Activated naive CD8-positive, alpha-beta T cell treated with anti-CD3 and anti-CD28 coated beads, Interleukin-2, amount 50 U/mL, for 24 hours (primary cell): ENCODE measurements around the gene KIDINS220.

Source experiments
- ATAC-seq: fragments of 150-1000 bp; cut with Tn5 transposase; one replicate; pipeline ENCODE4 v1.10.0; 2021
- DNase-seq: peaks from one replicate; pipeline ENCODE4 v3.0.0; 2021
- H3K27ac Mint-ChIP-seq: one replicate; pipeline ENCODE4 v1.8.0; 2021; ENCODE audit warnings: mild to moderate bottlenecking, mixed read lengths
- H3K27me3 Mint-ChIP-seq: one replicate; pipeline ENCODE4 v1.8.0; 2021; ENCODE audit warnings: mixed read lengths
- H3K36me3 Mint-ChIP-seq: one replicate; pipeline ENCODE4 v1.8.0; 2021; ENCODE audit warnings: low read depth, mixed read lengths
- H3K4me1 Mint-ChIP-seq: one replicate; pipeline ENCODE4 v1.8.0; 2021; ENCODE audit warnings: mixed read lengths
- H3K4me3 Mint-ChIP-seq: one replicate; pipeline ENCODE4 v1.8.0; 2021; ENCODE audit warnings: mild to moderate bottlenecking, moderate library complexity, mixed read lengths
- H3K9me3 Mint-ChIP-seq: one replicate; pipeline ENCODE4 v1.8.0; 2021; ENCODE audit warnings: mixed read lengths

Gene KIDINS220

GRCh38 chr2:8836971-8837794 is at the start of gene KIDINS220:
Gene KIDINS220 (minus strand): TSS chr2:8837613. CDS start chr2:8827093, 10,520 bp downstream.
- peak; percentile 93 for ATAC-seq
- H3K9me3 Mint-ChIP-seq: no peaks in the 10 kb centered on the region
- no peaks in the 10 kb centered on the region for H3K36me3 Mint-ChIP-seq

GRCh38 chr2:8886876-8887275 is 49.5 kb upstream of the KIDINS220 start:
- H3K27me3 Mint-ChIP-seq: no peaks in the 10 kb centered on the region
- no peak for ATAC-seq
- no peak for DNase-seq
- no peaks in the 10 kb centered on the region for H3K36me3 Mint-ChIP-seq
- H3K27ac Mint-ChIP-seq: no peak overlapping the region
- no peaks in the 10 kb centered on the region for H3K4me1 Mint-ChIP-seq
- H3K4me3 Mint-ChIP-seq: no peak overlapping the region
- H3K9me3 Mint-ChIP-seq: no peaks in the 10 kb centered on the region

More at GRCh38 chr2:8836971-8837794, at the start of gene KIDINS220:
- Mint-ChIP-seq H3K27ac (peak within 1 kb of the TSS; percentile 94), H3K27me3 (no peaks in the 10 kb centered on the region), H3K4me3 (peak within 1 kb of the TSS; percentile 98), H3K4me1 (peaks cover 37% of the 10 kb centered on the region)
- DNase-seq: peak; percentile 81

- no peaks in the 10 kb centered on the region for H3K4me1 Mint-ChIP-seq
- no peaks in the 10 kb centered on the region for H3K27me3 Mint-ChIP-seq
- H3K36me3 Mint-ChIP-seq: no peaks in the 10 kb centered on the region
- ATAC-seq (no peak), DNase-seq (no peak)
- H3K27ac Mint-ChIP-seq: no peak overlapping the region
- H3K9me3 Mint-ChIP-seq: no peaks in the 10 kb centered on the region
- no peak overlapping the region for H3K4me3 Mint-ChIP-seq
Observed at GRCh38 chr2:8886202-8886518, 48.7 kb upstream of the KIDINS220 start.

- Mint-ChIP-seq H3K27me3 (no peaks in the 10 kb centered on the region), H3K27ac (no peak overlapping the region), H3K9me3 (no peaks in the 10 kb centered on the region), H3K36me3 (no peaks in the 10 kb centered on the region), H3K4me3 (no peak overlapping the region), H3K4me1 (no peaks in the 10 kb centered on the region)
- no peak for ATAC-seq
- no peak for DNase-seq
Observed at GRCh38 chr2:8885449-8886201, 48.2 kb upstream of the KIDINS220 start.

- no peaks in the 10 kb centered on the region for H3K4me1 Mint-ChIP-seq
- no peak overlapping the region for H3K4me3 Mint-ChIP-seq
- no peak for ATAC-seq
Observed at GRCh38 chr2:8884812-8885211, 47.4 kb upstream of the KIDINS220 start.

GRCh38 chr2:8882094-8882493 is 44.7 kb upstream of the KIDINS220 start:
- no peaks in the 10 kb centered on the region for H3K27me3 Mint-ChIP-seq
- no peak overlapping the region for H3K27ac Mint-ChIP-seq
- H3K9me3 Mint-ChIP-seq: no peaks in the 10 kb centered on the region
- no peak overlapping the region for H3K4me3 Mint-ChIP-seq
- no peaks in the 10 kb centered on the region for H3K36me3 Mint-ChIP-seq
- no peaks in the 10 kb centered on the region for H3K4me1 Mint-ChIP-seq
- ATAC-seq: no peak
- DNase-seq: no peak

More at GRCh38 chr2:8884812-8885211, 47.4 kb upstream of the KIDINS220 start:
- no peaks in the 10 kb centered on the region for H3K36me3 Mint-ChIP-seq
- no peak for DNase-seq
- no peaks in the 10 kb centered on the region for H3K9me3 Mint-ChIP-seq
- H3K27ac Mint-ChIP-seq: no peak overlapping the region
- no peaks in the 10 kb centered on the region for H3K27me3 Mint-ChIP-seq

GRCh38 chr2:8877894-8878293 is 40.5 kb upstream of the KIDINS220 start:
- DNase-seq (no peak), ATAC-seq (no peak)
- H3K9me3 Mint-ChIP-seq: no peaks in the 10 kb centered on the region
- H3K4me3 Mint-ChIP-seq: no peak overlapping the region
- no peaks in the 10 kb centered on the region for H3K4me1 Mint-ChIP-seq
- no peak overlapping the region for H3K27ac Mint-ChIP-seq
- H3K27me3 Mint-ChIP-seq: no peaks in the 10 kb centered on the region
- no peaks in the 10 kb centered on the region for H3K36me3 Mint-ChIP-seq

GRCh38 chr2:8877332-8877731 is 39.9 kb upstream of the KIDINS220 start:
- ATAC-seq (no peak), DNase-seq (no peak)
- Mint-ChIP-seq H3K4me3 (no peak overlapping the region), H3K27ac (no peak overlapping the region), H3K36me3 (no peaks in the 10 kb centered on the region), H3K4me1 (no peaks in the 10 kb centered on the region), H3K27me3 (no peaks in the 10 kb centered on the region), H3K9me3 (no peaks in the 10 kb centered on the region)

- Mint-ChIP-seq H3K4me3 (no peak overlapping the region), H3K4me1 (no peaks in the 10 kb centered on the region), H3K9me3 (no peaks in the 10 kb centered on the region), H3K36me3 (no peaks in the 10 kb centered on the region), H3K27ac (no peak overlapping the region), H3K27me3 (no peaks in the 10 kb centered on the region)
- no peak for ATAC-seq
- no peak for DNase-seq
Observed at GRCh38 chr2:8876628-8877027, 39.2 kb upstream of the KIDINS220 start.

- Mint-ChIP-seq H3K4me1 (no peaks in the 10 kb centered on the region), H3K36me3 (no peaks in the 10 kb centered on the region), H3K27me3 (no peaks in the 10 kb centered on the region), H3K4me3 (no peak overlapping the region), H3K9me3 (no peaks in the 10 kb centered on the region), H3K27ac (no peak overlapping the region)
- no peak for ATAC-seq
- DNase-seq: no peak
Observed at GRCh38 chr2:8872821-8873432, 35.5 kb upstream of the KIDINS220 start.

GRCh38 chr2:8870441-8870840 is 33.0 kb upstream of the KIDINS220 start:
- ATAC-seq: no peak
- H3K9me3 Mint-ChIP-seq: no peaks in the 10 kb centered on the region
- no peaks in the 10 kb centered on the region for H3K27me3 Mint-ChIP-seq
- H3K4me3 Mint-ChIP-seq: no peak overlapping the region
- DNase-seq: no peak
- H3K27ac Mint-ChIP-seq: no peak overlapping the region
- H3K4me1 Mint-ChIP-seq: no peaks in the 10 kb centered on the region
- H3K36me3 Mint-ChIP-seq: no peaks in the 10 kb centered on the region

GRCh38 chr2:8867363-8867762 is 29.9 kb upstream of the KIDINS220 start:
- H3K36me3 Mint-ChIP-seq: no peaks in the 10 kb centered on the region
- ATAC-seq (no peak), DNase-seq (no peak)
- H3K9me3 Mint-ChIP-seq: no peaks in the 10 kb centered on the region
- no peak overlapping the region for H3K27ac Mint-ChIP-seq
- H3K27me3 Mint-ChIP-seq: no peaks in the 10 kb centered on the region
- H3K4me1 Mint-ChIP-seq: no peaks in the 10 kb centered on the region
- no peak overlapping the region for H3K4me3 Mint-ChIP-seq

GRCh38 chr2:8863331-8863953 is 26.0 kb upstream of the KIDINS220 start:
- no peaks in the 10 kb centered on the region for H3K9me3 Mint-ChIP-seq
- no peak overlapping the region for H3K27ac Mint-ChIP-seq
- H3K36me3 Mint-ChIP-seq: no peaks in the 10 kb centered on the region
- no peaks in the 10 kb centered on the region for H3K27me3 Mint-ChIP-seq
- H3K4me3 Mint-ChIP-seq: no peak overlapping the region
- DNase-seq (no peak), ATAC-seq (no peak)
- H3K4me1 Mint-ChIP-seq: no peaks in the 10 kb centered on the region

GRCh38 chr2:8862230-8862629 is 24.8 kb upstream of the KIDINS220 start:
- DNase-seq: no peak
- H3K27ac Mint-ChIP-seq: no peak overlapping the region
- no peaks in the 10 kb centered on the region for H3K4me1 Mint-ChIP-seq
- H3K27me3 Mint-ChIP-seq: no peaks in the 10 kb centered on the region
- no peaks in the 10 kb centered on the region for H3K9me3 Mint-ChIP-seq
- no peak overlapping the region for H3K4me3 Mint-ChIP-seq
- no peaks in the 10 kb centered on the region for H3K36me3 Mint-ChIP-seq
- ATAC-seq: no peak
